CD4-positive, CD25-positive, alpha-beta regulatory T cell (primary cell): ENCODE data around the gene MPP2. TPM values are rescaled to one million over a fixed set of nuclear protein-coding genes. Genes with fewer than 3 reads are reported as not detected.

Source experiments
- ATAC-seq, 2 donors: fragments of 150-1000 bp; cut with Tn5 transposase; one replicate each; pipeline ENCODE4 v1.10.0; 2021; ENCODE audit warnings: low read depth in 2 of 2, moderate number of reproducible peaks in 2 of 2, moderate library complexity in 1 of 2
- DNase-seq, 3 donors: peaks; one replicate each; pipeline versions ENCODE4 v3.0.0 to v3.0.0-alpha.2; 2012 to 2022; ENCODE audit warnings: mixed read lengths in 1 of 3
- H3K27ac ChIP-seq: one replicate; pipeline ENCODE4 v1.7.0; 2013; ENCODE audit warnings: mild to moderate bottlenecking, low read length; ENCODE audit not compliant: insufficient read depth, poor library complexity, severe bottlenecking
- H3K27me3 ChIP-seq: one replicate; pipeline ENCODE4 v1.7.0; 2013; ENCODE audit warnings: low read length; ENCODE audit not compliant: control insufficient read depth, insufficient read depth
- H3K36me3 ChIP-seq: one replicate; pipeline ENCODE4 v1.7.0; 2013; ENCODE audit warnings: mild to moderate bottlenecking, low read length, moderate library complexity; ENCODE audit not compliant: control insufficient read depth, insufficient read depth
- H3K4me1 ChIP-seq: 2 replicates; pipeline ENCODE4 v1.7.0; 2013; ENCODE audit warnings: mild to moderate bottlenecking, low read length; ENCODE audit not compliant: insufficient read depth, control insufficient read depth, poor library complexity, severe bottlenecking
- H3K4me3 ChIP-seq: one replicate; pipeline ENCODE4 v1.7.0; 2013; ENCODE audit warnings: low read depth, mild to moderate bottlenecking, low read length, moderate library complexity
- H3K9me3 ChIP-seq, 2 experiments: 1 replicate in 1 of 2; 2 replicates in 1 of 2; pipeline ENCODE4 v1.7.0; 2013; ENCODE audit warnings: low read length in 2 of 2, mild to moderate bottlenecking in 1 of 2, moderate library complexity in 1 of 2; ENCODE audit not compliant: control insufficient read depth in 2 of 2
- H3K27ac Mint-ChIP-seq, 3 donors: one replicate each; pipeline ENCODE4 v1.8.0; 2020 to 2022; ENCODE audit warnings: mild to moderate bottlenecking in 3 of 3, mixed read lengths in 3 of 3, moderate library complexity in 2 of 3
- H3K27me3 Mint-ChIP-seq: one replicate; pipeline ENCODE4 v1.8.0; 2022; ENCODE audit warnings: mild to moderate bottlenecking, mixed read lengths
- H3K36me3 Mint-ChIP-seq: one replicate; pipeline ENCODE4 v1.8.0; 2020; ENCODE audit warnings: mixed read lengths
- H3K4me1 Mint-ChIP-seq, 4 donors: one replicate each; pipeline ENCODE4 v1.8.0; 2020 to 2022; ENCODE audit warnings: mixed read lengths in 4 of 4, mild to moderate bottlenecking in 1 of 4
- H3K4me3 Mint-ChIP-seq, 4 donors: one replicate each; pipeline ENCODE4 v1.8.0; 2020 to 2022; ENCODE audit warnings: mild to moderate bottlenecking in 4 of 4, mixed read lengths in 4 of 4, moderate library complexity in 3 of 4
- H3K9me3 Mint-ChIP-seq, 7 donors: one replicate each; pipeline ENCODE4 v1.8.0; 2020 to 2022; ENCODE audit warnings: mixed read lengths in 7 of 7, mild to moderate bottlenecking in 3 of 7, moderate library complexity in 2 of 7
- polyA plus RNA-seq, 4 donors: library from polyadenylated mRNA; unstranded; fragments of 300-500 nt; fragmentation: Illumina TruSeq; gene quantifications; one replicate each; pipeline ENCODE4 v1.2.3, GENCODE V29; 2021
- total RNA-seq: library from RNA; stranded (reverse); gene quantifications from one replicate; pipeline ENCODE4 v1.2.3, GENCODE V29; 2022

MPP2 gene
- total and polyA plus RNA-seq, 5 donors from 2014 or later = 0.47 to 1.6 TPM; not detected in 3

- DNase-seq (no peak), ATAC-seq (no peak)
- Mint-ChIP-seq H3K27me3 (peaks cover 6% of the 10 kb centered on the region), H3K4me3 (no peak overlapping the region), H3K9me3 (no peaks in the 10 kb centered on the region), H3K36me3 (no peaks in the 10 kb centered on the region), H3K4me1 (peaks cover 0 to 3% (median 0%) of the 10 kb centered on the region in 4 donors), H3K27ac (no peak overlapping the region)
- H3K36me3 ChIP-seq = no peaks in the 10 kb centered on the region
- no peak overlapping the region for H3K27ac ChIP-seq
- H3K4me1 ChIP-seq = no peaks in the 10 kb centered on the region
- no peaks in the 10 kb centered on the region for H3K27me3 ChIP-seq
- H3K4me3 ChIP-seq = no peak overlapping the region
- no peaks in the 10 kb centered on the region for H3K9me3 ChIP-seq
These were observed 24.4 kb downstream of the MPP2 start for GRCh38 chr17:43882761-43883415.

DNA sequence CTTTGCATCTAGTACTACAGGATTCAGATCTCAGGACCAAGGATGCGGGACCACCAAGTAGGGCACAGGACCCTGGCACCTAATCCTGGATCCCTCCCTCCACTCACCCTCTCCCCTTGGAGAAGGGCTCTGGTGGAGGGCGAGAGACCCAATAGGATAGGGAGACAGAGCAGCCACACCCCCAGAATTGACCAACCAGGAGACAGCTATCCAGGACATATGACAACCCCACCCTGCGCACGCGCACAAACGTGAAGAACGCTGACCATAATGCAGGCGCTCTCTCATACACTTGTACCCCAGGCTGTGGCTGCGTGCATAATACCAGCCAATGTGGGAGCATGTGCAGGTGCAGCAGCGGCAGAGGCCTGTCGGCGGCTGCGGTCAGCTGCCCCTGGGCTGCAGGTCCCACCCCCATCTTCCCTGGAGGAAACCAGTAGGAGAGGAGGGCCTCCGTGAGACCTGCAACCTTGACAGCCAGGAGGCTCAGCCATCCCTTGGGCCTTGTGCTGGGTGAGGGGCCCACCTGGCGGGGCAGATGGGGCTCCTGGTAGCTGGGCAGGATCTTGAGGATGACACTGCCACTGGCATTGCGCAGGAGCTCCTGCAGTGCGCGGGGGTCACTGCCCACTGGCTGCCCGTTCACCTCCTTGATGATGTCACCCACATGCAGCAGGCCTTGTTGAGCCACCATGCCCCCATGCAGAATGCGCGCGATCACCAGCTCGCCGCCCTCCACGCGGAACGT, 25.4 kb downstream of the MPP2 start:
- H3K36me3 Mint-ChIP-seq = no peaks in the 10 kb centered on the region
- no peaks in the 10 kb centered on the region for H3K9me3 ChIP-seq
- no peak overlapping the region for H3K4me3 ChIP-seq
- no peak overlapping the region for H3K4me3 Mint-ChIP-seq
- no peak overlapping the region for H3K27ac ChIP-seq
- H3K4me1 Mint-ChIP-seq = peaks cover 0 to 3% (median 0%) of the 10 kb centered on the region in 4 donors
- H3K9me3 Mint-ChIP-seq = no peaks in the 10 kb centered on the region
- no peaks in the 10 kb centered on the region for H3K4me1 ChIP-seq
- H3K27me3 Mint-ChIP-seq = peaks cover 6% of the 10 kb centered on the region
- H3K27me3 ChIP-seq = no peaks in the 10 kb centered on the region
- no peak overlapping the region for H3K27ac Mint-ChIP-seq
- DNase-seq (no peak), ATAC-seq (no peak)
- no peaks in the 10 kb centered on the region for H3K36me3 ChIP-seq

DNA sequence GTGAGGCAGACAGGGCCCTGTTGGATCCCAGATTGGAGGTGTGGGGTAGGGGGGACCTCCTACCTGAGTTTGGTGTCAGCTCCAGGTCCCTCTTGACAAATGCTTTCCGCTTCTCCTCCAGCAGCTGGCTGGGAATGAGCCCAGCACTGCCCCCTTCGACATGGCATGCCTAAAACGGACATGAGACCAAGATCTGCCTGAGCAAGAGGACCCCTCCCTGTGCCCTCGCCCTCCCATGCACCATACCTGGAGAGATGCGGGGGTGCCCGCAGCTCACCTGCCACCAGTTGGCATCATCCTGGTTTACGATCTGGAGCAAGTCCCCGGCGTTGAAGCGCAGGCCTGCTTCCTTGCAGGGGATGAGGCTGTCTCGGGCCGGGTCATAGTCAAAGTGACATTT, 26.2 kb downstream of the MPP2 start:
- ATAC-seq (no peak), DNase-seq (no peak)
- no peaks in the 10 kb centered on the region for H3K9me3 Mint-ChIP-seq
- H3K27me3 Mint-ChIP-seq = no peaks in the 10 kb centered on the region
- Histone ChIP-seq H3K27me3 (no peaks in the 10 kb centered on the region), H3K4me3 (no peak overlapping the region), H3K9me3 (no peaks in the 10 kb centered on the region), H3K36me3 (no peaks in the 10 kb centered on the region), H3K27ac (no peak overlapping the region), H3K4me1 (no peaks in the 10 kb centered on the region)
- peaks cover 0 to 3% (median 0%) of the 10 kb centered on the region in 4 donors for H3K4me1 Mint-ChIP-seq
- no peak overlapping the region for H3K4me3 Mint-ChIP-seq
- no peaks in the 10 kb centered on the region for H3K36me3 Mint-ChIP-seq
- no peak overlapping the region for H3K27ac Mint-ChIP-seq

DNA sequence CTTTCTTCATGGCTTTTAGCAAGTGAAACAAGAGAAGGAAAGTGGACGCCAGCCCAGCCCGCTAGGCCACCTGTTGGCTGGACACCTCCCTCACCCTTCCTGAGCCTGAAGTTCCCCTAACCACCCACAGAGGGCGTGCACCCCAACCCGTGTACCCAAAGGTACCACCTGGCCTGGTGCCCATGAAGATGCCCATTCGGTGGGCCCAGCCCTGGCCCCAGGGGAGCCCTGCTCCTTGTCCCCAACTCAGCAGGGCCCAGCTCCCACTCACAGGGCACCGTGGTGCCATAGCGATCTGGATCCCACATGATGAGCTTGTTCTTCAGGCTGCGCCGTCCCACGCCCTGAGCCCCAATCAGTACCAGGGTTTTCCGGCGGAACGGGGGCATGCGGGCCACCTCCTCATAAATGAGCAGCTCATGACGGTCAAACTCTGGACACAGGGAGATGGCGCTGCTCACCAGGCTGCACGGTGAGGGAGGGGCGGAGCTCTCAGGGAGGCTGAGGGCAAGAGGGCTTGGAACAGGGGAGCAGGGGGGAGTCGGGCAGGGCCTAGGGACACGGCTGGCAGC, 26.8 kb downstream of the MPP2 start:
- no peaks in the 10 kb centered on the region for H3K36me3 Mint-ChIP-seq
- H3K9me3 ChIP-seq = no peaks in the 10 kb centered on the region
- peak in 2 of 3 donors; percentile 15 to 41 for DNase-seq
- H3K4me3 ChIP-seq = no peak overlapping the region
- no peaks in the 10 kb centered on the region for H3K4me1 ChIP-seq
- no peaks in the 10 kb centered on the region for H3K27me3 Mint-ChIP-seq
- no peaks in the 10 kb centered on the region for H3K27me3 ChIP-seq
- peaks cover 0 to 3% (median 0%) of the 10 kb centered on the region in 4 donors for H3K4me1 Mint-ChIP-seq
- no peaks in the 10 kb centered on the region for H3K36me3 ChIP-seq
- H3K27ac ChIP-seq = no peak overlapping the region
- H3K4me3 Mint-ChIP-seq = no peak overlapping the region
- no peak overlapping the region for H3K27ac Mint-ChIP-seq
- ATAC-seq = peak in 1 of 2 donors; percentile 30
- no peaks in the 10 kb centered on the region for H3K9me3 Mint-ChIP-seq

DNA sequence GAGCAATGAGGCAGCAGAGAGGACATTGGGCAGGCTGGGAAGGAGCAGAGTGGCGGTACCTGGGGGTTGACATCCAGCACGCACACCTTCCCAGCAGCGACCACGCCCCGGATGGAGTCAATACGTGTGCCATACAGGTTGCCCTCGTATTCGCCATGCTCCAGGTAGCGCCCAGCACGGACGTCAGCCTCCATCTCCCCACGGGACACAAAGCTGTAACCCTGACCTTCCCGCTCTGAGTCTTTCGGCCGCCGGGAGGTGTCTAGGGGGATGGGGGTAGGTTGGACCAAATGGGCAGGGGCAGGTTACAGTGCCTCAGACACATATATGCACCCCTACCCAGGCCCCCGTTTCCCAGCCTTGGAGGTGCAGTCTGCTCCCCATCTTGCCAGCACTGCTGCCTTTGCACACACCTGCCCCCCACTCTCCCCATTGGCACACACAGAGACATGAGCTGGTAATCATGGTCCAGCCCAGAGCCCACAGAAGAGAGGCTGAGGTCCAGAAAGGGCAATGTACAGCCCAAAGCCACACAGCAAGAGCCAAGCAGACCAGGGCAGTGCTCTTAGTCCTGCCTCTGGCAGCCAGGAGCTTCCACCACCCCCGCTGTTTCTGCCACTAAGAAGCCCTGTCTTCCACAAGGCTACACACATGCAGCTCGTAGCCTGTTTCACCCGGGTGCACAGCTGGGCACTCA, 27.5 kb downstream of the MPP2 start:
- H3K4me1 ChIP-seq = no peaks in the 10 kb centered on the region
- H3K4me3 ChIP-seq = no peak overlapping the region
- H3K27ac ChIP-seq = no peak overlapping the region
- H3K36me3 ChIP-seq = no peaks in the 10 kb centered on the region
- DNase-seq = no peak
- H3K27me3 ChIP-seq = no peaks in the 10 kb centered on the region
- H3K36me3 Mint-ChIP-seq = no peaks in the 10 kb centered on the region
- no peak for ATAC-seq
- H3K9me3 Mint-ChIP-seq = no peaks in the 10 kb centered on the region
- peaks cover 0 to 3% (median 0%) of the 10 kb centered on the region in 4 donors for H3K4me1 Mint-ChIP-seq
- no peaks in the 10 kb centered on the region for H3K27me3 Mint-ChIP-seq
- no peak overlapping the region for H3K4me3 Mint-ChIP-seq
- no peak overlapping the region for H3K27ac Mint-ChIP-seq
- H3K9me3 ChIP-seq = no peaks in the 10 kb centered on the region

DNA sequence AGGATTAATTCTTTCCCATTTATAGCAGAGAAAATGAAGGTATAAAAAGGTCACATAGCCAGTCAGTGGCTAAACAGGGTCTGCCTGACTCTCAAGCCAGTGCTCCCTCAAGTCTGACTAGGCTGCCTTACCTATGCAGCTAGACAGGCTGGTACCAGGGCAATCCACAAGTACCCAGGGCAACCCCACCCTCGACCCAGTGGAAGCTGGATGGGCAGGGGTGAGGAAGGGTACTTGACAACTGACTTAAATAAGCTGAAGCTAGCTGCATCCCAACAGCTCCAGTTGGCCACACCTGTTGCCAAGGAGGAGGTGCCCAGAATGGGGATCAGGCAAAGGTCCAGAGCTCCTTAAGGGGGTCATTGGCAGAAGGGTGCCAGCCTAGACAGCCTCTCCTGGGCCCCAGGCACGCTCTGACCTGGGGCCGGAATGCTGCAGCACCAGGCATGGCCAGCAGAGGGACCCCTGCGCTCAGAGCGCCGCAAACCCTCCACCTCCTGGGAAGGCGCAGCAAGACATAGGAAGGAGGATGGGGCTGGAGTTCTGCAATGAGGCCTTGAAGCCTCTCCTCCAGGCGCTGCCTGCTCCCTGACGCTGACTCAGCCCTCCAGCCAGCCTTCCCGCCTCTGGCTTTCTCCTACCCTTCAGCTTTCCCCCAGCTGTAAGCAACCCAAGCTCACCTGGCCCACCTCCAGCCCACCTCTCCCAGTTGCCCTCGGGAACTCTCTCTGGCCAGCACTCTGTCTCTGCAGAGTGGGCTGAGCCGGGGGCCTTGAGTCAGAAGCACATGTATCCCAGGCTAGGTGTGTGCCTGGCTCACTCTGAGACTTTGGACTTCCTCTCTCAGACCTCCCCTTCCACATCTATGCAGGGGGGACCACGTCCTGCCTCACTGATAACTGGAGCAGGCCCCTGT, 28.8 kb downstream of the MPP2 start:
- no peaks in the 10 kb centered on the region for H3K9me3 ChIP-seq
- H3K36me3 Mint-ChIP-seq = no peaks in the 10 kb centered on the region
- DNase-seq (peak; percentile 34 to 53 (median 46)), ATAC-seq (peak; percentile 66 to 76)
- no peaks in the 10 kb centered on the region for H3K9me3 Mint-ChIP-seq
- no peaks in the 10 kb centered on the region for H3K36me3 ChIP-seq
- peak overlapping the region in 1 of 3 donors; percentile 53 for H3K27ac Mint-ChIP-seq
- no peak overlapping the region for H3K4me3 Mint-ChIP-seq
- H3K27ac ChIP-seq = no peak overlapping the region
- H3K4me3 ChIP-seq = no peak overlapping the region
- H3K4me1 Mint-ChIP-seq = peaks cover 0 to 3% (median 0%) of the 10 kb centered on the region in 4 donors
- H3K27me3 Mint-ChIP-seq = no peaks in the 10 kb centered on the region
- H3K27me3 ChIP-seq = no peaks in the 10 kb centered on the region
- no peaks in the 10 kb centered on the region for H3K4me1 ChIP-seq
